Liver (tissue), 3 donors: Measurements from ENCODE around the gene EVA1C.
"Not testable (repeated sequence)": the region's sequence is repeated elsewhere in the genome, so short reads cannot be mapped to it uniquely, and the experiment has no call there.

Source experiments
- CTCF ChIP-seq: fragments of 150-350 bp; IDR thresholded peaks from 2 replicates; pipeline ENCODE4 v1.5.1; 2017; ENCODE audit warnings: improper control_type of control experiment, low read depth, low read length; ENCODE audit not compliant: missing input control
- EGR1 ChIP-seq, 2 donors: IDR thresholded peaks; 2 replicates each; pipeline ENCODE4 v1.6.1; 2016 to 2018; ENCODE audit warnings: antibody characterized with exemption in 2 of 2, low read depth in 2 of 2
- GABPA ChIP-seq, 2 donors: IDR thresholded peaks in 1 of 2; conservative IDR thresholded peaks in 1 of 2; 2 replicates each; pipeline ENCODE4 v1.6.1; 2016; ENCODE audit warnings: antibody characterized with exemption in 2 of 2, mild to moderate bottlenecking in 1 of 2, moderate library complexity in 1 of 2
- HNF4G ChIP-seq: IDR thresholded peaks from 2 replicates; pipeline ENCODE4 v1.6.1; 2016; ENCODE audit warnings: antibody characterized with exemption
- MAX ChIP-seq: IDR thresholded peaks from 2 replicates; pipeline ENCODE4 v1.6.1; 2016; ENCODE audit warnings: antibody characterized with exemption
- RAD21 ChIP-seq, 2 donors: IDR thresholded peaks; 2 replicates each; pipeline ENCODE4 v1.6.1; 2016; ENCODE audit warnings: antibody characterized with exemption in 2 of 2, mild to moderate bottlenecking in 2 of 2
- REST ChIP-seq: IDR thresholded peaks from 2 replicates; pipeline ENCODE4 v1.6.1; 2016; ENCODE audit warnings: antibody characterized with exemption, mild to moderate bottlenecking
- SP1 ChIP-seq: IDR thresholded peaks from 2 replicates; pipeline ENCODE4 v1.6.1; 2018; ENCODE audit warnings: antibody characterized with exemption, mild to moderate bottlenecking
- TAF1 ChIP-seq: conservative IDR thresholded peaks from 2 replicates; pipeline ENCODE4 v1.6.1; 2016; ENCODE audit warnings: antibody characterized with exemption, mild to moderate bottlenecking
- YY1 ChIP-seq: IDR thresholded peaks from 2 replicates; pipeline ENCODE4 v1.6.1; 2016; ENCODE audit warnings: antibody characterized with exemption, mild to moderate bottlenecking
- ZBTB33 ChIP-seq: IDR thresholded peaks from 2 replicates; pipeline ENCODE4 v1.6.1; 2016; ENCODE audit warnings: antibody characterized with exemption
- donor health status: healthy.
- donor health status: healthy.

GRCh38 chr21:32503641-32504040 is 91.1 kb downstream of the EVA1C start:
- TF ChIP-seq RAD21 (IDR thresholded peaks at IDR 0.05); YY1; CTCF; ZBTB33; REST; EGR1 (IDR thresholded peaks at IDR 0.05; ENCODE audit: low read depth in 2 of 2); MAX; HNF4G; SP1; GABPA (IDR thresholded peaks at IDR 0.05 in 1 of 2, conservative IDR thresholded peaks at IDR 0.05 in 1 of 2); TAF1: not testable (repeated sequence)
